NCI-H2196 treated with DMSO at 0.1 percent for 48 hours (cell line): ENCODE measurements around the gene MYOCOS.
A peak's percentile ranks its signal among the peaks of the same experiment; 100 is the strongest.

ENCODE experiments used
- DNase-seq: peaks from one replicate; lab custom pipeline; 2025; ENCODE audit not compliant: unreplicated experiment; lab: John Stamatoyannopoulos, UW

Gene MYOCOS

DNA sequence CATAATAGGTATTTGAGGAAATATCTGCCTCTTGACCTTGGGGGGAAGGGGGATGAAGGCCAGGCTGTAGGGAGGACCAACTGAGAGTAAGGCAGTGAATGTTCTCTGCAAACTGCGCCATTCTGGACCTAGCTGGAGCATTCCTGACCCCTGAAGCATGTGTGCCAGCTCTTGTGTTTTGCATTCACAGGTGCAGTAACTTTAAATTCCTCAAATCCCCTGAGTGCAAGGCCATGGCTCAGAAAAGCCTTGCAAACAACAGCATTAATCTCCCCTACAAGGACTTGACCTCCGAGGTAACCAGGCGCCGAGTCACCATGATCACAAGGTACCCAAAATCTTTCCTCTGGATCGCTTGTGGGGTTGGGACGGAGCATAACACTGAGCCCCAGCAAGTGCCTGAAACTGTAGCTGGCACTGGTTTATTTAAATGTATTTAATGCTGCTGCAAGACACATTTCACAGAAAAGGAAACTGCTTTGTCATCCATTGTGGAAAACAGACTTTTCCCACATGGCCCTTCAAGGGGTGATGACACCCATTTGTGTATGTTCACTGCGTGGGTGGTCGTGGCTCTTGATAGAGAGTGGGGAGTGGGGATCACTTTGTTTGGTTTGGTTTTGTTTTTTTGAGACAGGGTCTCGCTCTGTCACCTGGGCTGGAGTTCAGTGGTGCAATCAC lies 1.7 kb downstream of the MYOCOS start:
- no peak for DNase-seq

DNA sequence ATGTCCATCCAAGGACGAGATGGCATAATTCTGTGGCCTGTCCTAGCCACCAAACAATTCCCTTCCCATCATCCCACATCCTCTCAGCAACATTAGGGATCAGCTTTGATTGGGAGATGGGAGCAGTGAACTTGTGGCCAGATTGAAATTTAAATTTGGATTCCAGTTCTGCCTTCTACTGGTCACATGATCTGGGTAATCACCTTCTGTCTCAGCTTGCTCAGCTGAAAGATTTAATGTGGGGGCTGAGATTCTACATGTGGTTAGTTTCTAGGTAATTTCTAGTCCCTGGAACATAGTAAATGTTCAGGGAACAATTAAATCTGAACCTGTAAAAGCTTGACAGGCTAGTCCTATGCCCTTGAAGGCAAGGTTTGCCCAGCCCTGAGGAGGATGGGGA lies 3.2 kb downstream of the MYOCOS start:
- DNase-seq, result no peak

DNA sequence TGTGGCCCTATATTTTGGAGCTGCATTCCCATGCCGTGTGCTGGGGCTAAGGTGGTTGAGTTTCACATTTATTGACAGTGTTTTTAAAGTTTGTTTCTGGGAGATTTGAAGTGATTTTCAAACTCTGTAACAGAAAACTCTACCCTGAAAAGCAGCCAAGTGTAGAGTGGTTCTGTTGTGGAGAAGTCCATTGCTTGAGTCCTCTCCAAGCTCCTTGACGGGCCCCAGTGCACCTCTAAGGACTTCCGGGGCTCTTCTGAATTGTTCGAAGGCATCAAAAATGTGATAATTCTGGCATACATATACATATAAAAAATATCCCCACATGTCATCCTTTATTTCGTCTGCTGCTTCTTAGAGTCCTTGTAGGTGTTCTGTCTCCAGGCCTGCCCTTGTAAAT lies 5.0 kb downstream of the MYOCOS start:
- no peak for DNase-seq

DNA sequence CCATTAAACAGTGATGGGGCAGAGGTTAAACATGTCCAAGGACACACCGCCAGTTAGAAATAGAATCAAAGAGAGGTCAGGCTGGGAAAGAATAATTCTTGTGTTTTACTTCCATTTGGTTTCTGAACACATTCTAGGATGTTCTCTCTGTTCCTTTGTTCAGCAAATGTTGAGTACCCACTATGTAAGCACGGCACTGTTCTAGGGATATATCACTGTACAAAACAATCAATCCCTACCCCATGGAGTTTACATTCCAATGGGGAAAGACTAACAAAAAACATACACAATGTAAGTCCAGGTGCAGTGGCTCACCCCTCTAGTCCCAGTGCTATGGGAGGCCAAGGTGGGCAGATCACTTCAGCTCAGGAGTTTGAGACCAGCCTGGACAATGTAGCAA lies 6.2 kb downstream of the MYOCOS start:
- DNase-seq, result no peak

DNA sequence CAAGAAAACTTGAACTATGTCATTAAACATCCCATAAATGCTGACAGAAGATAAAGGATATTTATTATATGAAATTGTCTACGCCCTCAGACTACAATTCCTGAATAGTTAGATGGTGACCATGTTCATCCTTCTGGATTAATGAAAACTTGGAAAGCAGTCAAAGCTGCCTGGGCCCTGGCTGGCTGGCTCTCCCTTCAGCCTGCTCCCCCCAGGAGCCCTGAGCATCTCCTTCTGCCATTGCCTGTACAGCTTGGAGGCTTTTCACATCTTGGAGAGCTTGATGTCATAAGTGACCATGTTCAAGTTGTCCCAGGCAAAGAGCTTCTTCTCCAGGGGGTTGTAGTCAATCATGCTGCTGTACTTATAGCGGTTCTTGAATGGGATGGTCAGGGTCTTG lies 13.6 kb downstream of the MYOCOS start:
- DNase-seq, result no peak

DNA sequence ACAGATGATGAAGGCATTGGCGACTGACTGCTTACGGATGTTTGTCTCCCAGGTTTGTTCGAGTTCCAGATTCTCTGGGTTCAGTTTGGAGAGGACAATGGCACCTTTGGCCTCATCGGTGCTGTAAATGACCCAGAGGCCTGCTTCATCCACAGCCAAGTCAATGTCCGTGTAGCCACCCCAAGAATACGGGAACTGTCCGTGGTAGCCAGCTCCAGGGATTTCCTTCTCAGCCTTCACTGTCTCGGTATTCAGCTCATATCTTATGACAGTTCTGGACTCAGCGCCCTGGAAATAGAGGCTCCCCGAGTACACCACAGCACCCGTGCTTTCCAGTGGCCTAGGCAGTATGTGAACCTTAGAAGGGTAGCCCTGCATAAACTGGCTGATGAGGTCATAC lies 14.1 kb downstream of the MYOCOS start:
- DNase-seq, result no peak

DNA sequence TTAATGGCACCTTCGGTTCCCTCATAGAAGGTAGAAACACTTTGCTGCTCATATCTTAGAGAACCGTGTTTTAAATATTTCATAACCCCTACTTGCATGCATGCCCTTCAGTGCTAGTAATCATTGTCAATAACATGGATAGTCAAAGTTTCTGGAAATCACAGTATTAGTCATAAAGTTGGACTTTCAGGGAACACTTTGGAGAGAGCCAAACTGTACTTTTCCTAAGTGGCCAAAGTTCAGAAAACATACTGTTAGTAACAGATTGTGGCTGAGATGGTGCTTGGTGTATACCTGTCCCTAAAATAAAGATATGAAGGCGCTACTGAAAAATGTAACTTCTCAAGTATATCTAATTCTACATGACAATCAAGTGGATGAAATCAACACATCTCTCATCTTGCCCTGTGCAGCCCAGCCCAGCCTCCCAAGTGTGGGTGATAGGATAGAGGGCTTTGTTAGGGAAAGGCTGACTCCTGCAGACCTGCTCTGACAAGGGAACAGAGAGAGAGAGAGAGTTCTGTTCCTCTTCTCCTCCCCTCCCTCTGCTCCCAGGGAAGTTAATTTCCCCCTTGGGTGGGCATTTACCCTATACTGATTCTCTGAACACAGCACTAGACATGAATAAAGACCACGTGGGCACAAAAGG lies 16.0 kb downstream of the MYOCOS start:
- DNase-seq, result no peak

DNA sequence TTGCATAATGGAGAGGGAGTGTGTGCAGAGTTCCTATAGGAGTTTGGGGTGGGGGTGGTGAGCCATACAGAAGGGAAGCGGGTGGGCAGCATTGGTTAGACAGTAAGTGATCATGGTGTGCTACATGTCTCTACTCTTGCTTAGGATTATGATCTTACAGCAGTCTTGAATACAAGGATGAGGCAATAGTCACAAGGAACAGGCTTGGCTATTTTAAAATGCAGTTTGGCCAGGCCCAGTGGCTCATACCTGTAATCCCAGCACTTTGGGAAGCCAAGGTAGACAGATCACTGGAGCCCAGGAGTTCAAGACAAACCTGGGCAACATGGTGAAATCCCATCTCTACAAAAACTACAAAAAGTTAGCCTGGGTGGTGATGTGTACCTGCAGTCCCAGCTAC lies 18.2 kb downstream of the MYOCOS start:
- DNase-seq, result no peak

DNA sequence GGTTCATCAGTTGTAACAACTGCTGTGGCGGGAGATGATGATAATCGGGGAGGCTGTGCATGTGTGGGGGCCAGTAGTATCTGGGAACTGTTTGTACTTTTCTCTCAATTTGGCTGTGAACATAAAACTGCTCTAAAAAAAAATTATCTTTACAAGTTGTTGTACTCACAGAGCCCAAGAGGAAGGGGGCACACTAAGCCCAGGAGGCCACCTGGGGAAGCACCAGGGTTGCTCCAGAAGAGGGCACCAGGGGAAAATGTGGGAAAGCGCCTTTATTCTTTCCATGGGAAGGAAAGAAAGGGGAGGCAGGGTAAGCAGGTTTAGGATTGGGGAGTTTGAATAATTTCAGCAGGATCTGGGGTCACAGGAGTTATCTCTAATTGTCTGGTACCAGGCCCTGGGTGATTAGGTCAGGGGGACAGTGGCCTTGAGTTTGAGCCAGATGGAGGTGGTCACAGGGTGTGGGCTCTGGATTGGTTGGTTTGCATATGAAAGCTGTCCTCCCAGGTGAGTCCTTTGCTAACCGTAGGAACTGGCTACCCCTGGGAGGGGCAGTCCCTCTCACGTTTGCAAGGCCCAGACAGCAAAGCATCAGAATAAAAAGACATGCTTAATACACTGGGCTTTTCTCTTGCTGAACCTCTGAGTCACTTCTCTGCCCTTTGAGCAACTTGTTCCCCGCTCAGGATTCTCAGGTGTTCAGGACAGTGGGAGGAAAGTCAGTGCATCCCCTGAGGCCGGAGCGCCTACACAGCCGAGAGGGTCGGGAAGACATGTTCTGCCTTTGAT lies 19.2 kb downstream of the MYOCOS start:
- DNase-seq, result no peak

DNA sequence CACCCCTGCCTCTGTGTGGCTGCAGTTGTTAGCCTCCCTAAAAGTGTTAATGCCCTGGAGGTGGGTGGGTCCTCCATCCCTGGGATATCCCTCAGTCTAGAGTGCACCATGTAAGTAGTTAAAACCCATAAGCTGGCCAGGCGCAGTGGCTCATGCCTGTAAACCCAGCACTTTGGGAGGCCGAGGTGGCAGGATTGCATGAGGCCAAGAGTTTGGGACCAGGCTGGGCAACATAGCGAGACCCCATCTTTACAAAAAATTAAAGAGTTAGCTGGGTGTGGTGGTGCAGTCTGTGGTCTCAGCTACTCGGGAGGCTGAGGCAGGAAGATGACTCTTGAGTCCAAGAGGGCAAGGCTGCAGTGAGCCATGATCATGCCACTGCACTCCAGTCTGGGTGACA lies 20.2 kb downstream of the MYOCOS start:
- no peak for DNase-seq

DNA sequence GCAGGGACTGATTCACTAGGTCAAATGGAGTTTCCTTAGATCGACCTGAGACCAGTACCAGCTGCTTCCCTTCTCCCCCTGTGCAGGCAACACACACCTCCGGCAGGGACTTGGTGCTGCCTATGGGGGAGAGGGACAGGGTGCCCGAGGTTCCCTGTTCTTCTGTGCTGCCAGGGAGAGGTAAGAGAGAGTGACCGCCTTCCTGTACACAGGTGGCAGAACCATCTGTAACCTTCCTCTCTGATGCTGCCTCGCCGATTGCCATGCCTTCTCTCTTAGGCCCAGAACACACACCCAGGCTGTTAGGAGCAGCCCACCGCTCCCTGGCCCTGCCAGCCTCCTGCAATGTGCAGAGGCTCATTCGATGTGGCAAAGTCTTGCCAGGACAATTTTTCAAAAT lies 21.1 kb downstream of the MYOCOS start:
- no peak for DNase-seq

DNA sequence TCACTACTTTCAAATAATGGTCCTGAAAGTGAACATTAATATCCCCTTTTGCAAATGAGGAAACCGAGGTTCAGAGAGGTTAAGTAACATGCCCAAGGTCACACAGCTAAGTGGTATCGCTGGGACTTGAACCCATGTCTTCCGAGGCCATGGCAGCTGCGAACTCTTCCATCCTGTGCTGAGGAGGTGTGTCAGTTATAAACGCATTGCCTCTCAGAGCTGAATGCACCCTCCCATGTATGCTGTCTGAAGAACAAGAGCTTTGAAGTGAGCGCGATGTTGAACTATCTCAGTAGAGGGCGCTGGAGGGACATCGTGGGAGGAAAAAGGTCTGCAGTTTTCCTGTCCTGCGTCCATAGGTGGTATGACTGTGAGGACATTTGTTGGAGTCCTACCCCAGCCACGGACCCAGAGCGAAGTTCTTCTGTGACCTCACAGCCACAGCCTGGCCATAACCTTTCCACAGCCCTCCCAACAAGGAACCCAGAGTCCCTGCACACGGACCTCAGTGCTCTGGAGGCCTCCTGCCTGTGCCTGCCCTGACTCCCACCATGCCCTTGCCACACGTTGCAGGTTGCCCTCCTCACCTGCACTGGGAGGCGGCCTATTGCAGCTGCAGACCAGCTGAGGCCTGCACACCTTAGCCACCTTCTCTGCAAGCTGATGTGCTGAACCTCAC lies 22.9 kb downstream of the MYOCOS start:
- peak; percentile 62 for DNase-seq

DNA sequence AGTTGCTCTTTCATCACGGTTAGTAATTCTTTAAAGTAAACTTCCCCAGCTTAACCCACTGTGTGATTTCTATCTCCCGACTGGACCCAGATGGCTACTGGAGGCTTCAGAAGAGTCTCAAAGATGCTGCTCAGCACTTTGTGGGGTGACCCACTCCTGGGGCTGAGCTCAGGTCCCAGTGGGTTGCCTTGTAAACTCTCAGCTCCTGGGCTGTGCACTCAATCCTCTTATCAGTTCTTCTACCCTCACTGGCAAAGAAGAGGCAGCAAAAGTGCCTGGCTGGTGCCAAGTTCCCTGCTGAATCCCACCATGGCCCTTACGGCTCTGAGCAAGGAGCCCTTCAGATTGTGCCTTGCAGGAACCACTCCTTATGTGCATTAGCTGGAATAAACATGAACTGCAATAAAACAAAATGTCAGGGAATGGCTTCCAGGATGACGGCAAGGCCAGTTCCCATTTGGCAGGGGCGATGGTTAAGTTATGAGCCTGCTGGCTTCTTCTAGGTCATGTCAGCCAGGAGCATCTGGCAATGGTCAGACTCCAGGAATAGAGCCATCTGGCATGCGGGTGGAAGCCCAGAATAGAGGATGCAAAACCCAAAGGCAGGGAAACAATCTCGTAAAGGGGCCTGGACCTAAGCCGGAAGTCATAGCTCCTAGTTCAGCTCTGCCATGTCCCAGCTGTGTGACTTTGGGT lies 23.7 kb downstream of the MYOCOS start:
- DNase-seq, result no peak

DNA sequence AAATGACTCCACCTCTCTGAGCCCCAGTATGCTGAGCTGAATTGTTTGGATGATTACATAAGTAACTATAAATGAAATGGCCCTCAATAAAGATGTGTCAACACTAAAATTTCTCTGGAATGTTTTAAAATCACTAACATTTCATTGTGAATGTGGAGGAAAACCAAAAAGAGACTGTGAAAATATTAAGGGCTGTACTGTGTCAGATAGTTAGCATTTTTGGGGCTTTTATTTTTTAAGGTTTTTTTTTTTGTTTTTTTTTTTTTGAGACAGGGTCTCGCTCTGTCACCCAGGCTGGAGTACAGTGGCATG lies 24.2 kb downstream of the MYOCOS start:
- no peak for DNase-seq

DNA sequence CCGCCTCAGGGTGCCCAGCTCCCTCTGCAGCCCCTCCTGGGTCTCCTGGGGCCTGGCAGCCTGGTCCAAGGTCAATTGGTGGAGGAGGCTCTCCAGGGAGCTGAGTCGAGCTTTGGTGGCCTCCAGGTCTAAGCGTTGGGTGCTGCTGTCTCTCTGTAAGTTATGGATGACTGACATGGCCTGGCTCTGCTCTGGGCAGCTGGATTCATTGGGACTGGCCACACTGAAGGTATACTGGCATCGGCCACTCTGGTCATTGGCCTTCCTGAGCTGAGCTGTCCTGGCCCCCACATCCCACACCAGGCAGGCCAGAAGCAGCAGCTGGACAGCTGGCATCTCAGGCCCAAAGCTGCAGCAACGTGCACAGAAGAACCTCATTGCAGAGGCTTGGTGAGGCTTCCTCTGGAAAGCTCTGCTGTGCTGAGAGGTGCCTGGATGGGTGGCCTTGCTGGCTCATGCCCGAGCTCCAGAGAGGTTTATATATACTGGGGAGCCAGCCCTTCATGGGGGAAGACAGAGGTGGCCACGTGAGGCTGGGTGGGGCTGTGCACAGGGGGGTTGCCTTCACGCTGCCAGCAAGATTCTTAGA lies 30.3 kb downstream of the MYOCOS start, which contains the start of gene MYOC:
TSS of gene MYOC (minus strand) at position 455 of the 589 bp plus-strand sequence. CDS start at position 378, 77 bp downstream.
- no peak for DNase-seq

DNA sequence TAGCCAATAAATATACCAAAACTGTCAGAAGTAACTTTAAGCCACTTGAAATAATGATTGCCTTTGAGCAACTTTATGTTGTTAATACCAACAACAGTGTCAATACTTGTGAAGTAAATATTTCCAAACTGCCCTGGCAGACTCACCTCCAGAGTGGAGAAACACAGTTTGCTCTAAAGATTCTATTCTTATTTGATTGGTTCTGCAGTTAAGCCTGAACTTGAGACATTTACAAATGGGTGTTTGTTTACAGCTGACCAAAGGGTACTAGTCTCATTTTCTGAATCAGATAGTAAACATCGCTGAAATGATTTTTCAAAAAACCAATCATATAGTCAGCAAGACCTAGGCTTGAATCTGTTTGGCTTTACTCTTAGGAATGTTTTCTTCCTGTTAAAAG lies 31.8 kb downstream of the MYOCOS start:
- no peak for DNase-seq

DNA sequence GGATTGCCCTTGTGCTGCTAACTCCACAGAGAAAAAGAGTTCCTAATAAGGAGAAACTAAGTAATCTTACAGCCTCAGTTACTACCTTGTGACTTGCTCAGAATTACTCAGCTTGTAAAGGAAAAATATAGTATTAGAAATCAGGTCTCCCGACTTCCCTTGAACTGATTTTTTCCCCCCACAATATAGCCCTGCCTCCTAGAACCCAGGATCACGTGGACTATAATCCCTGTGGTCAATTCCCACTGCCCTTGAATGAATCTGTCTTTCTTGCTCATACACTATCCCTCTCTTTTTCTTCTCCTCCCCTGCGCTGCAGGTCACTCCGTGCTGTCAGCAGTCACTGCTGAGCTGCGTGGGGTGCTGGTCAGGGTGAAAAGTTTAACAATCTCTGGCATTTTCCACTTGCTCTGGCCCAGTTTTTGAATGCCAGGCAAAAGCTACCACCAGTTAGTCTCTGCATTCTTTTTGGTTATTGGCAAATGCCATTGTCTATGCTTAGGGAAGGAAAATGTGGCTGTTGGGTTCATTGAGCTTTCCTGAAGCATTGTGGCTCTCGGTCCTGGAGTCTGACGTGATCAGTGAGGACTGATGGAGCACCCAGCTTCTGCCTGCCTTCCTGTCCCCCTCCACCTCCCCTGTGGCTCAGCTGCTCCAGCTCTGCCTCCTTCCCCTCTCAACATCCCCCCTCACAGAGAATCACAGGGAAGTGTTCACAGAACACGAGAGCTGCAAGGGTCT lies 32.3 kb downstream of the MYOCOS start:
- no peak for DNase-seq

DNA sequence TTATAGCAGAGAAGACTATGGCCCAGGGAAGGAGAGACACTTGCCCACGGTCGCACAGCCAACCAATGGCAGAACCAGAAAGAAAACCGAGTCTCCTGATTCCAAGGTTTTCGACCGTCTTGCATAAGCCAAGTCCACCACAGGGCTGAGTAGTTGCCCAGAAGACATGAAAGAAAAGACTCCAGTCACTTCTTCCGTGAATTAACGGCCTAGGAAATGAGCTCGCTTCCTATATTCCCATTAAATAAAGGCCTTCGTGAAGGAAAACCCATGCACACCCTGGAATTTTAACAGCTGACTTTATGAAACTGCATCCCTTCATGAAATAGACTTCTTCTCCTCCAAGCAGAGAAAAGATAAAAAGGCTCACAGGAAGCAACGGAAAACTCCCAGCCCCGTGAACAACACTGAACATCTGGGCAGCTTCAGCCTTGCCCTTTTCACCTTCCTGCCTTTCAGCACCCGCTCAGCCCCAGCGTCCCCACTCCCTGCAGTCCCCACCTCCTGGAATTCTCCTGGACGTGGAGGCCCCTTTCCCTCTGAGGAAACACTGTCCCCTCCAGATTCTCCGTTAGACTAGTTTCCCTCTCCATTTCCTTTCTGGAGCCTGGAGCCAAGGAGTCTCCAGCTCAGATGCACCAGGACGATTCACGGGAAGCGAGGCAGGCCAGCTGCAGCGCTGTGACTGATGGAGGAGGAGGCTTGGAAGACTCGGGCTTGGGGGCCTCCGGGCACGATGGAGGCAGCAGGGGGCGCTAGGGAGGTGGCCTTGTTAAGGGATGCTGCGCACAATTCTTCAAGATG lies 33.1 kb downstream of the MYOCOS start:
- no peak for DNase-seq

DNA sequence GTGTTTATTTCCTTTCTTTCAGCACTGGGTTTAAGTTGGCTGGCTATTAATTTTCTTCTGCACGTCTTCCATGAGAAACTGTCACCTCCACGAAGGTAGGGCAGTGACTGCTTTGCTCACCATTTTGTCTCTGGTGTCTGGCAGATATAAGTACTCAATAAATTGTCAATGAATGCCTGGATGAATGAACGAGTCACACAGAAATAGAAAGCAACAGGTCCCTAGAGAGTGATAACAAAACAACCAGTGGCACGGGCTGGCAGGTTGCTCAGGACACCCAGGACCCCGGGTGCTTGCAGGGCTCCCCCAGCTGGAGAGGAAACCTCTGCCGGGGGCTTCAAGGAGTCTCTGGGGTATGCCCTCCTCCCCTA lies 33.7 kb downstream of the MYOCOS start:
- no peak for DNase-seq
